SW 1271 (cell line): ENCODE measurements around the gene PRRG2.
A peak's percentile ranks its signal among the peaks of the same experiment; 100 is the strongest.

ENCODE experiments used
- DNase-seq, 2 experiments: peaks; one replicate each; lab custom pipeline; 2025; lab: John Stamatoyannopoulos, UW

Gene PRRG2

GRCh38 chr19:49589502-49589905, 8.4 kb downstream of the PRRG2 start:
- DNase-seq, result no peak

DNA sequence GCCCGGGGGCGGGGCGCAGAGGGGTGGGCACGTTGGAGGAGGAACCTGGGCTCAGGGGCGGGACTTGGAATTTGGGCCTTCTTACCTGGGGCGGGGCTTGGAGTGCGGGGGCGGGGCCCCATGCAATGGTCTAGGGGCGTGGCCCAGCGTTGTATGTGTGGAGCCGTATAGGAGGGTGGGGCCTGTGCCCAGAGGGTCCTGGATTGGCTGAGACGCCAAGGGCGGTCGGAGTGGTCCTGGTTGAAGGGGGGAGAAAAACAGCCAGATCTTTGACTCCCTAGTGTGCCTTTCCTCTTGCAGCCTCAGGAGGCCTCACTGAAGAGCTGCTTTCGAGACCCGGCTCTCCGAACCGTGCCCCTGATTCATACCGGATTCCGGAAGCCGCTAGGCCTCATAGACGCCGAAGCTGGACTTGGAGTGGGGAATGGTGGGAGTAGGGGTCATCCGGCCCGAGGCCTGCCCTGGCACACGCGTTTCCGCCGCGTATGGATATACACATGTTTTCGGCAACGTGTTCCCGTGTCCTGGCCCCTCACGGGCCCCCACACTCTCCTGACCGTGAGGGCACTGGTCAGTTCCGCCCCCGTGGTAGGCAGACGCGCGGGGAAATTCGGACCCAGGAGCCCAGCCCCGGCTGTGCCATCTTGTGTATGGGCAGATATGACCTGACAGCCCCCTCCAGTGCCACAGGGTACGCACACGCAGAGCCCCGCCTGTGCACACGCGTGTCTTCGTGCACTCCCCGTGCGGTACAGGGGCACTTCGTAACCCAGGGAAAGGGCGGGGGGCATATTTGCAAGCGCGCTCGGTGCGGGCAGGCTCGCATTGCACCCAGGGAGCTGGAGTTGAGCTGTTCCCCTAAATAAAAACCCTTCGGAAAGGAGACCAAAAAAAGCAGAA, 9.2 kb downstream of the PRRG2 start:
- DNase-seq, result peak; percentile 86 to 96

DNA sequence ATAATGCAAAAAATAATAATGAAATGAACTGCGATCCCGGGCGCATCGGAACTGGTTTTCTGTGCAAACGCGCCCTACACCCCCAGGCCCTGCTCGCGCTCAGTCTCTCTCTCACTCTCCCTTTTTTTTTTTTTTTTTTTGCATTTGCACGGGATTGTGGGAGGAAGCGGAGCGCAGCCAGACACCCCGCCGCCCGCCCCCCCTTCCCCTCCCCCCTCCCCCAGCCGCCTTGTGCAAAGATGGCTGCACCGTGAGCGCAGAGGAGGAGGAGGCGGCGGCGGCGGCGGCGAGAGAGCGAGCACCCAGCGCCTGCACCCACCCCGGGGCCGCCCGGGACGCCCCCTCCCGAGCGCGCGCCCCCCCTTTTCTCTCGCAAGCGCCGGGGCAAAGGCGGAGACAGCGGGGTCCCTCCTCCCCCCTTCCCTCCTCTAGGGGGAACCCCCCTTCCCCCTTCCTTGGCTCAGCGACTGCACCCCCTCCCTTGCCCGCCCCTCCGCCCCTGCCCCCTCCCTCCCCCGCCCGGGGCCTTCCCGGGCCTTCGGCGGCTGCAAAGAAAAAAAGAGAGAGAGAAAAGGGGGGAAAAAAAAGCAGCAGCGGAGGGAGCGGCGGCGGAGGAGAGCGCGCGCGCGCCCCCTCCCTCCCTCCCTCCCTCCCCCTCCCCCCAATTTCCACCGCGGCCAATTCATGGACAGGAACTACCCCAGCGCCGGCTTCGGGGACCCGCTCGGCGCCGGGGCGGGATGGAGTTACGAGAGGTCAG, 10.0 kb downstream of the PRRG2 start, which contains the start of gene PRR12:
Gene PRR12, plus strand, starts transcription at position 212 of the 760 bp plus-strand sequence. Its CDS starts 473 bp downstream, at position 685.
- peak in 1 of 2 experiments; percentile 40 for DNase-seq

DNA sequence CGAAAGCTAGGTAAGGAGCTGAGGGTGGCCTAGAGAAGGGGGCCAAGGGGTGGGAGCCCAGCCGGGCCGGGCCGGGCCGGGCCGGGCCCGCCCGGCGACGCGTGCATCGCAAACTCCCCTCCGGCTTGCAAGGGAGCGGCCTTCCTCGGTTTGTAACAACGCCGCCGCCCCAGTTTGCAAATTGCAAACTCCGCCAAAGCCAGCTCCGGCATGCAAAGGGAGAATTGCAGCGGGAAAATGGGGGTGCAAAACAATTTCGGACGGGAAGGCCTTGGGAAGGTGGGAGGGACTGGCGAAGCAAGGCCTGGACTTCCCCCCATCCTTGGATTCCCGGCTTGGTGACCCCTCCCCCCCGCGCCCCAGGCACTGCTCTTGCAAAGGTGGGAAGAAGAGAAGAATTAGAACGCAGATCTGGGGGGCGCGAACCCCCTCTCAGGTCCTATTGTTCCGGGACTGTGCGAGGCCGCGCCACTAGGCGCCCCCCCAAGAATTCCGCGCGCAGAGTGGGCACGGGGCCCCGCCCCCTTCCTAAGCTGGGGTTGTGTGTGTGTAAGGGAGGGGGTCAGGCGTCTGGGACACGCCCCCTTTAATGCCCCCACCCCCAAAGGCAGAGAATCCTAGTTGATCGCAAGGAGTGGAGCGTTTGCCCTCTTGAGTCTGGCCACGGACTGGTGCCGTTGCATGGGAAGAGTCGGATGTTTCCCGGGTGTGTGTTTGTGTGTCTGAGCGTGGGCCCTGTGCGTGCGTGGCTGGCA, 10.8 kb downstream of the PRRG2 start:
- peak; percentile 29 to 52 for DNase-seq

GRCh38 chr19:49592486-49593232, 11.5 kb downstream of the PRRG2 start:
- DNase-seq, result peak in 1 of 2 experiments; percentile 30

GRCh38 chr19:49593233-49594113, 12.4 kb downstream of the PRRG2 start:
- peak; percentile 57 to 86 for DNase-seq

GRCh38 chr19:49594157-49594992, 13.3 kb downstream of the PRRG2 start:
- DNase-seq, result no peak

DNA sequence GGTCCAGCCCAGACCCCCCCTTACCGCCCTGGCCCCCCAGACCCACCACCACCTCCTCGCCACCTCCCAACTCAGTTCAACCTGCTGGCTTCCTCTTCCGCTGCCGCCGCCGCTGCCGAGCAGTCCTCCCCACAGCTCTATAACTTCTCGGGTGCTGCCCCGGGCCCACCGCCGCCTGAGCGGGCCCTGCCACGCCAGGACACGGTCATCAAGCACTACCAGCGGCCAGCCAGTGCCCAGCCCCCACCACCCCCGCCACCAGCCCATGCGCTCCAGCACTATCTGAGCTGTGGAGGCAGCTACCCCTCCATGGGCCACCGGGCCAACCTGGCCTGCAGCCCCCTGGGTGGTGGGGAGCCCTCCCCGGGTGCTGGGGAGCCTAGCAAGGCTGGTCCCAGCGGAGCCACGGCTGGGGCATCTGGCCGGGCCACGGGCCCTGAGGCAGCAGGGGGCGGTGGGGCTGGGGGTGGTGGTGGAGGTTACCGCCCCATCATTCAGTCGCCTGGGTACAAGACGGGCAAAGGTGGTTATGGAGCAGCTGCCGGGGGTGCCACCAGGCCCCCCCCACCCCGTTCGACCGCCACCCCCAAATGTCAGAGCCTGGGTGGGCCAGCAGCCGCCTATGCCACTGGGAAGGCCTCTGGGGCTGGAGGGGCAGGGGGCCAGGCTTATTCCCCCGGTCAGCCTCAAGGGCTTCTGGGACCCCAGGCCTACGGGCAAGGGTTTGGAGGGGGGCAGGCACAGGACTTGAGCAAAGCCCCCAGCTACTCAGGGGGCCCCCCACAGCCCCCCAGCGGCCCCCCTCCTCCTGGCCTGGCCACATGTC, 14.1 kb downstream of the PRRG2 start:
- no peak for DNase-seq

- no peak for DNase-seq
Measured at GRCh38 chr19:49595819-49596404, 14.8 kb downstream of the PRRG2 start.

- no peak for DNase-seq
Measured at GRCh38 chr19:49596407-49596806, 15.3 kb downstream of the PRRG2 start.

DNA sequence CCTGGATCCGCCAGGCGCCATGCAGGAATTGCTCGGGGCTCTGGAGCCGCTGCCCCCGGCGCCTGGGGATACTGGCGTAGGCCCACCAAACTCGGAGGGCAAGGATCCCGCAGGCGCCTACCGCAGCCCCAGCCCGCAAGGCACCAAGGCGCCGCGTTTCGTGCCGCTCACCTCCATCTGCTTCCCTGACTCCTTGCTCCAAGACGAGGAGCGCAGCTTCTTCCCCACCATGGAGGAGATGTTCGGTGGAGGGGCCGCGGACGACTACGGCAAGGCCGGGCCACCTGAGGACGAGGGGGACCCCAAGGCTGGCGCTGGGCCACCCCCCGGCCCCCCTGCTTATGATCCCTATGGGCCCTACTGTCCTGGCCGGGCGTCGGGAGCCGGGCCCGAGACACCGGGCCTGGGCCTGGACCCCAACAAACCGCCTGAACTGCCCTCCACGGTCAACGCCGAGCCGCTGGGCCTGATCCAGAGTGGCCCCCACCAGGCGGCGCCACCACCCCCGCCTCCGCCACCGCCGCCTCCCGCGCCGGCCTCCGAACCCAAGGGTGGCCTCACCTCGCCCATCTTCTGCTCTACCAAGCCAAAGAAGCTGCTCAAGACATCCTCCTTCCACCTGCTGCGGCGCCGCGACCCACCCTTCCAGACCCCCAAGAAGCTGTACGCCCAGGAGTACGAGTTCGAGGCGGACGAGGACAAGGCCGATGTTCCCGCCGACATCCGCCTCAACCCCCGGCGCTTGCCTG, 16.0 kb downstream of the PRRG2 start:
- no peak for DNase-seq

DNA sequence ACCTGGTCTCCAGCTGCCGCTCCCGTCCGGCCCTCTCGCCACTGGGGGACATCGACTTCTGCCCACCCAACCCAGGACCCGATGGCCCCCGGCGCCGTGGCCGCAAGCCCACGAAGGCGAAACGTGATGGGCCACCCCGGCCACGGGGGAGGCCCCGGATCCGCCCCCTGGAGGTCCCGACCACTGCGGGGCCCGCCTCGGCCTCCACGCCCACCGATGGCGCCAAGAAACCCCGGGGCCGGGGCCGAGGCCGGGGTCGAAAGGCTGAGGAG, 16.5 kb downstream of the PRRG2 start:
- DNase-seq, result no peak

DNA sequence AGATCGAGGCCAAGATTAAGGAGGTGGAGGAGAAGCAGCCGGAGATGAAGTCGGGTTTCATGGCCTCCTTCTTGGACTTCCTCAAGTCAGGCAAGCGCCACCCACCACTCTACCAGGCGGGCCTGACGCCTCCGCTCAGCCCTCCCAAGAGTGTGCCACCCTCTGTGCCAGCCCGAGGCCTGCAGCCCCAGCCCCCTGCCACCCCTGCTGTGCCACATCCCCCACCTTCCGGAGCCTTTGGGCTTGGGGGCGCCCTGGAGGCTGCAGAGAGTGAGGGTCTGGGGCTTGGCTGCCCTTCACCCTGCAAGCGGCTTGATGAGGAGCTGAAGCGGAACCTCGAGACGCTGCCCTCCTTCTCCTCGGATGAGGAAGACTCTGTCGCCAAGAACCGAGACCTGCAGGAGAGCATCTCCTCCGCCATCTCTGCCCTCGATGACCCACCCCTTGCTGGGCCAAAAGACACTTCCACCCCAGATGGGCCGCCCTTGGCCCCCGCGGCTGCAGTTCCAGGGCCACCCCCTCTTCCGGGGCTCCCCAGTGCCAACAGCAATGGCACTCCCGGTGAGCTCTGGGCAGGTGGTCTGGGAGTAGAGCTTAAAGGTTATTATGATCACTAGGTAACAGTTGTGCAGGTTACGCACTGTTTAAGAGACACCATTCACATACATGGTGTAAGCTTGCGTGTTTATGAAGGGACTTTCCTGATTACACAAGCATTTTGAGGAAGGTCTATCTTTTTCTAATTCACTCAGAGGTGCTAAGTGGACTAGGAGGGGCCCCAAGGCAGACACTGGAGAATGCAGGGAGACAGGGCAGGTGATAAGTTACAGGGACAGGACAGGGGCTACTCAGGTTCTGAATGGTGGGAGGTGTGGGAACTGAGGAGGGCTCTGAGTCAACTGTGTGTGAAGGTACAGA, 18.5 kb downstream of the PRRG2 start:
- no peak for DNase-seq

DNA sequence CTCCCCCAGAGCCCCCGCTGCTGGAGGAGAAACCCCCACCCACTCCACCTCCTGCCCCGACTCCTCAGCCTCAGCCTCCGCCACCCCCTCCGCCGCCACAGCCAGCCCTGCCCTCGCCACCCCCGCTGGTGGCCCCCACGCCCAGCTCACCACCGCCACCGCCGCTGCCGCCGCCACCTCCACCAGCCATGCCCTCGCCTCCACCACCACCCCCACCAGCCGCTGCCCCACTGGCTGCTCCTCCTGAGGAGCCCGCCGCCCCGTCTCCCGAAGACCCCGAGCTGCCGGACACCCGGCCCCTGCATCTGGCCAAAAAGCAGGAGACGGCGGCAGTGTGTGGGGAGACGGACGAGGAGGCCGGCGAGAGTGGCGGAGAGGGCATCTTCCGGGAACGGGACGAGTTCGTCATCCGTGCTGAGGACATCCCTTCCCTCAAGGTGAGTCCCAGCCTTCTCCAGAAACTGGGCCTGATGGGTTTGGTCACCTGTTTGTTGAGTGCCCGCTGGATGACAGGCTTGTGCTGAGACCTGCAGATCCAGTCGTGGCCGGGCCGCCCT, 20.4 kb downstream of the PRRG2 start:
- no peak for DNase-seq

DNA sequence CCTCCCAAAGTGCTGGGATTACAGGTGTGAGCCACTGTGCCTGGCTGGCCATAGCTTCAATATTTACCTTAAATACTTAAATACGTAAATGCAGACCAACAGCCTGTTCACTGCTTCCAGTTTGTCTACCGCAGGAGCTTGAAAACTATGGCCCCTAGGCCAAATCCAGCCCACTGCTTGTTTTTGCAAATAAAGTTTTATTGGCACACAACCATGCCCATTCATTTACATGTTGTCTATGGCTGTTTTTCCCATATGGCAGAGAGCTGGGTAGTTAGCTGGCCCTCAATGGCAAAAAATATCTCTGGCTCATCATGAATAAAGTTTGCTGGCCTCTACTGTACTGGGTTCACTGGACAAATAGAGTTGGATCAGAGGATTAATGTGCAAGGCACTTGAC, 21.7 kb downstream of the PRRG2 start:
- DNase-seq, result no peak

- DNase-seq, result no peak
Measured at GRCh38 chr19:49605605-49606004, 24.5 kb downstream of the PRRG2 start.
